ENCODE measurements around the gene ZSCAN31. TPM values are rescaled to one million over a fixed set of nuclear protein-coding genes. Genes with fewer than 3 reads are reported as not detected.

The ZSCAN31 gene
- total RNA-seq, 1 experiment from 2014 or later: 6.6 TPM

- TF ChIP-seq NR2C2 (CRISPR knock-in tag; IDR thresholded peaks at IDR 0.05) (no peak), ATF2 (CRISPR knock-in tag; IDR thresholded peaks at IDR 0.05; ENCODE audit: borderline replicate concordance, low read depth) (no peak), SOX15 (CRISPR knock-in tag; IDR thresholded peaks at IDR 0.05) (no peak), OVOL2 (CRISPR knock-in tag; IDR thresholded peaks at IDR 0.05; ENCODE audit: borderline replicate concordance) (no peak), ZNF281 (CRISPR knock-in tag; IDR thresholded peaks at IDR 0.05) (peak; percentile 15; the same call in 1 of the 2 replicates), ZSCAN18 (CRISPR knock-in tag; IDR thresholded peaks at IDR 0.05) (no peak), CREM (CRISPR knock-in tag; IDR thresholded peaks at IDR 0.05) (peak; percentile 56; the same call in 1 of the 2 replicates), FOXP4 (CRISPR knock-in tag; IDR thresholded peaks at IDR 0.05) (0 out of 2 replicates have a peak, but pooled peaks have one; percentile 59), ATF1 (CRISPR knock-in tag; IDR thresholded peaks at IDR 0.05) (no peak), ZNF396 (CRISPR knock-in tag; IDR thresholded peaks at IDR 0.05; ENCODE audit: borderline replicate concordance) (no peak), ZNF425 (CRISPR knock-in tag; conservative IDR thresholded peaks at IDR 0.05) (no peak), ZNF232 (CRISPR knock-in tag; IDR thresholded peaks at IDR 0.05) (no peak), ZMAT4 (CRISPR knock-in tag; IDR thresholded peaks at IDR 0.05) (no peak), ZNF423 (CRISPR knock-in tag; IDR thresholded peaks at IDR 0.05) (peak; percentile 86), ZNF416 (CRISPR knock-in tag; IDR thresholded peaks at IDR 0.05) (no peak), FOXK1 (CRISPR knock-in tag; IDR thresholded peaks at IDR 0.05) (peak; percentile 85)
- TF ChIP-seq, protein P1, sequence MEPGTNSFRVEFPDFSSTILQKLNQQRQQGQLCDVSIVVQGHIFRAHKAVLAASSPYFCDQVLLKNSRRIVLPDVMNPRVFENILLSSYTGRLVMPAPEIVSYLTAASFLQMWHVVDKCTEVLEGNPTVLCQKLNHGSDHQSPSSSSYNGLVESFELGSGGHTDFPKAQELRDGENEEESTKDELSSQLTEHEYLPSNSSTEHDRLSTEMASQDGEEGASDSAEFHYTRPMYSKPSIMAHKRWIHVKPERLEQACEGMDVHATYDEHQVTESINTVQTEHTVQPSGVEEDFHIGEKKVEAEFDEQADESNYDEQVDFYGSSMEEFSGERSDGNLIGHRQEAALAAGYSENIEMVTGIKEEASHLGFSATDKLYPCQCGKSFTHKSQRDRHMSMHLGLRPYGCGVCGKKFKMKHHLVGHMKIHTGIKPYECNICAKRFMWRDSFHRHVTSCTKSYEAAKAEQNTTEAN (CRISPR knock-in tag; IDR thresholded peaks at IDR 0.05): no peak
- TF ChIP-seq, protein P2, sequence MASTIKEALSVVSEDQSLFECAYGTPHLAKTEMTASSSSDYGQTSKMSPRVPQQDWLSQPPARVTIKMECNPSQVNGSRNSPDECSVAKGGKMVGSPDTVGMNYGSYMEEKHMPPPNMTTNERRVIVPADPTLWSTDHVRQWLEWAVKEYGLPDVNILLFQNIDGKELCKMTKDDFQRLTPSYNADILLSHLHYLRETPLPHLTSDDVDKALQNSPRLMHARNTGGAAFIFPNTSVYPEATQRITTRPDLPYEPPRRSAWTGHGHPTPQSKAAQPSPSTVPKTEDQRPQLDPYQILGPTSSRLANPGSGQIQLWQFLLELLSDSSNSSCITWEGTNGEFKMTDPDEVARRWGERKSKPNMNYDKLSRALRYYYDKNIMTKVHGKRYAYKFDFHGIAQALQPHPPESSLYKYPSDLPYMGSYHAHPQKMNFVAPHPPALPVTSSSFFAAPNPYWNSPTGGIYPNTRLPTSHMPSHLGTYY (CRISPR knock-in tag; IDR thresholded peaks at IDR 0.05): no peak
- TF ChIP-seq, protein P3, sequence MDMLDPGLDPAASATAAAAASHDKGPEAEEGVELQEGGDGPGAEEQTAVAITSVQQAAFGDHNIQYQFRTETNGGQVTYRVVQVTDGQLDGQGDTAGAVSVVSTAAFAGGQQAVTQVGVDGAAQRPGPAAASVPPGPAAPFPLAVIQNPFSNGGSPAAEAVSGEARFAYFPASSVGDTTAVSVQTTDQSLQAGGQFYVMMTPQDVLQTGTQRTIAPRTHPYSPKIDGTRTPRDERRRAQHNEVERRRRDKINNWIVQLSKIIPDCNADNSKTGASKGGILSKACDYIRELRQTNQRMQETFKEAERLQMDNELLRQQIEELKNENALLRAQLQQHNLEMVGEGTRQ (CRISPR knock-in tag; IDR thresholded peaks at IDR 0.05): no peak; the same call in none of the 2 replicates
- TF ChIP-seq, protein P4, sequence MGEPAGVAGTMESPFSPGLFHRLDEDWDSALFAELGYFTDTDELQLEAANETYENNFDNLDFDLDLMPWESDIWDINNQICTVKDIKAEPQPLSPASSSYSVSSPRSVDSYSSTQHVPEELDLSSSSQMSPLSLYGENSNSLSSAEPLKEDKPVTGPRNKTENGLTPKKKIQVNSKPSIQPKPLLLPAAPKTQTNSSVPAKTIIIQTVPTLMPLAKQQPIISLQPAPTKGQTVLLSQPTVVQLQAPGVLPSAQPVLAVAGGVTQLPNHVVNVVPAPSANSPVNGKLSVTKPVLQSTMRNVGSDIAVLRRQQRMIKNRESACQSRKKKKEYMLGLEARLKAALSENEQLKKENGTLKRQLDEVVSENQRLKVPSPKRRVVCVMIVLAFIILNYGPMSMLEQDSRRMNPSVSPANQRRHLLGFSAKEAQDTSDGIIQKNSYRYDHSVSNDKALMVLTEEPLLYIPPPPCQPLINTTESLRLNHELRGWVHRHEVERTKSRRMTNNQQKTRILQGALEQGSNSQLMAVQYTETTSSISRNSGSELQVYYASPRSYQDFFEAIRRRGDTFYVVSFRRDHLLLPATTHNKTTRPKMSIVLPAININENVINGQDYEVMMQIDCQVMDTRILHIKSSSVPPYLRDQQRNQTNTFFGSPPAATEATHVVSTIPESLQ (CRISPR knock-in tag; IDR thresholded peaks at IDR 0.05): no peak
- TF ChIP-seq, protein P5, sequence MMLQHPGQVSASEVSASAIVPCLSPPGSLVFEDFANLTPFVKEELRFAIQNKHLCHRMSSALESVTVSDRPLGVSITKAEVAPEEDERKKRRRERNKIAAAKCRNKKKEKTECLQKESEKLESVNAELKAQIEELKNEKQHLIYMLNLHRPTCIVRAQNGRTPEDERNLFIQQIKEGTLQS (CRISPR knock-in tag; conservative IDR thresholded peaks at IDR 0.05): no peak
Observed at GRCh38 chr6:28383235-28384142, 47.5 kb upstream of the ZSCAN31 start (continued).

Measured in WTC11 (cell line).